ENCODE data around the gene PDGFC. TPM values are rescaled to one million over a fixed set of nuclear protein-coding genes. Genes with fewer than 3 reads are reported as not detected.

Gene PDGFC
- total and polyA plus RNA-seq, 2 of the 8 experiments (the other 6 are each of a cell fraction or from before 2014, with no cell fraction given), result 0.65 to 2.7 TPM

DNA sequence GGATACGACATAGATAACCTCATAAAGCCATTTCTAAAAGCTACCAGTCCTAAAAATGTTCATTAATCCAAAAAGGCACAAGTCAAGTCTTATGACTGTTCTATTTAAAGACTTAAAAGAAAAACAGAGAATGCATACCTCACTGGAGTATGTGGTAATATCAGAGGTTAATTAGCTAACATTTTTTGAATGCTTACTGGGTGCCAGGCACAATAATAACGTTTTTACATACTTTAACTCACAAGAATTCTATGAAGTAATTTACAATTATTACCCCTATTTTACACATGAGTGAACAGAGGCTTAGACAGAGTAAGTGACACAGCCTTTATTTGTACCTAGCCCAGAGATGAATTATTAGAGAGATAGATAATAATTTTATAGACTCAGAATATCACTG, 207.5 kb downstream of the PDGFC start (continued):
- TF ChIP-seq, protein P1, sequence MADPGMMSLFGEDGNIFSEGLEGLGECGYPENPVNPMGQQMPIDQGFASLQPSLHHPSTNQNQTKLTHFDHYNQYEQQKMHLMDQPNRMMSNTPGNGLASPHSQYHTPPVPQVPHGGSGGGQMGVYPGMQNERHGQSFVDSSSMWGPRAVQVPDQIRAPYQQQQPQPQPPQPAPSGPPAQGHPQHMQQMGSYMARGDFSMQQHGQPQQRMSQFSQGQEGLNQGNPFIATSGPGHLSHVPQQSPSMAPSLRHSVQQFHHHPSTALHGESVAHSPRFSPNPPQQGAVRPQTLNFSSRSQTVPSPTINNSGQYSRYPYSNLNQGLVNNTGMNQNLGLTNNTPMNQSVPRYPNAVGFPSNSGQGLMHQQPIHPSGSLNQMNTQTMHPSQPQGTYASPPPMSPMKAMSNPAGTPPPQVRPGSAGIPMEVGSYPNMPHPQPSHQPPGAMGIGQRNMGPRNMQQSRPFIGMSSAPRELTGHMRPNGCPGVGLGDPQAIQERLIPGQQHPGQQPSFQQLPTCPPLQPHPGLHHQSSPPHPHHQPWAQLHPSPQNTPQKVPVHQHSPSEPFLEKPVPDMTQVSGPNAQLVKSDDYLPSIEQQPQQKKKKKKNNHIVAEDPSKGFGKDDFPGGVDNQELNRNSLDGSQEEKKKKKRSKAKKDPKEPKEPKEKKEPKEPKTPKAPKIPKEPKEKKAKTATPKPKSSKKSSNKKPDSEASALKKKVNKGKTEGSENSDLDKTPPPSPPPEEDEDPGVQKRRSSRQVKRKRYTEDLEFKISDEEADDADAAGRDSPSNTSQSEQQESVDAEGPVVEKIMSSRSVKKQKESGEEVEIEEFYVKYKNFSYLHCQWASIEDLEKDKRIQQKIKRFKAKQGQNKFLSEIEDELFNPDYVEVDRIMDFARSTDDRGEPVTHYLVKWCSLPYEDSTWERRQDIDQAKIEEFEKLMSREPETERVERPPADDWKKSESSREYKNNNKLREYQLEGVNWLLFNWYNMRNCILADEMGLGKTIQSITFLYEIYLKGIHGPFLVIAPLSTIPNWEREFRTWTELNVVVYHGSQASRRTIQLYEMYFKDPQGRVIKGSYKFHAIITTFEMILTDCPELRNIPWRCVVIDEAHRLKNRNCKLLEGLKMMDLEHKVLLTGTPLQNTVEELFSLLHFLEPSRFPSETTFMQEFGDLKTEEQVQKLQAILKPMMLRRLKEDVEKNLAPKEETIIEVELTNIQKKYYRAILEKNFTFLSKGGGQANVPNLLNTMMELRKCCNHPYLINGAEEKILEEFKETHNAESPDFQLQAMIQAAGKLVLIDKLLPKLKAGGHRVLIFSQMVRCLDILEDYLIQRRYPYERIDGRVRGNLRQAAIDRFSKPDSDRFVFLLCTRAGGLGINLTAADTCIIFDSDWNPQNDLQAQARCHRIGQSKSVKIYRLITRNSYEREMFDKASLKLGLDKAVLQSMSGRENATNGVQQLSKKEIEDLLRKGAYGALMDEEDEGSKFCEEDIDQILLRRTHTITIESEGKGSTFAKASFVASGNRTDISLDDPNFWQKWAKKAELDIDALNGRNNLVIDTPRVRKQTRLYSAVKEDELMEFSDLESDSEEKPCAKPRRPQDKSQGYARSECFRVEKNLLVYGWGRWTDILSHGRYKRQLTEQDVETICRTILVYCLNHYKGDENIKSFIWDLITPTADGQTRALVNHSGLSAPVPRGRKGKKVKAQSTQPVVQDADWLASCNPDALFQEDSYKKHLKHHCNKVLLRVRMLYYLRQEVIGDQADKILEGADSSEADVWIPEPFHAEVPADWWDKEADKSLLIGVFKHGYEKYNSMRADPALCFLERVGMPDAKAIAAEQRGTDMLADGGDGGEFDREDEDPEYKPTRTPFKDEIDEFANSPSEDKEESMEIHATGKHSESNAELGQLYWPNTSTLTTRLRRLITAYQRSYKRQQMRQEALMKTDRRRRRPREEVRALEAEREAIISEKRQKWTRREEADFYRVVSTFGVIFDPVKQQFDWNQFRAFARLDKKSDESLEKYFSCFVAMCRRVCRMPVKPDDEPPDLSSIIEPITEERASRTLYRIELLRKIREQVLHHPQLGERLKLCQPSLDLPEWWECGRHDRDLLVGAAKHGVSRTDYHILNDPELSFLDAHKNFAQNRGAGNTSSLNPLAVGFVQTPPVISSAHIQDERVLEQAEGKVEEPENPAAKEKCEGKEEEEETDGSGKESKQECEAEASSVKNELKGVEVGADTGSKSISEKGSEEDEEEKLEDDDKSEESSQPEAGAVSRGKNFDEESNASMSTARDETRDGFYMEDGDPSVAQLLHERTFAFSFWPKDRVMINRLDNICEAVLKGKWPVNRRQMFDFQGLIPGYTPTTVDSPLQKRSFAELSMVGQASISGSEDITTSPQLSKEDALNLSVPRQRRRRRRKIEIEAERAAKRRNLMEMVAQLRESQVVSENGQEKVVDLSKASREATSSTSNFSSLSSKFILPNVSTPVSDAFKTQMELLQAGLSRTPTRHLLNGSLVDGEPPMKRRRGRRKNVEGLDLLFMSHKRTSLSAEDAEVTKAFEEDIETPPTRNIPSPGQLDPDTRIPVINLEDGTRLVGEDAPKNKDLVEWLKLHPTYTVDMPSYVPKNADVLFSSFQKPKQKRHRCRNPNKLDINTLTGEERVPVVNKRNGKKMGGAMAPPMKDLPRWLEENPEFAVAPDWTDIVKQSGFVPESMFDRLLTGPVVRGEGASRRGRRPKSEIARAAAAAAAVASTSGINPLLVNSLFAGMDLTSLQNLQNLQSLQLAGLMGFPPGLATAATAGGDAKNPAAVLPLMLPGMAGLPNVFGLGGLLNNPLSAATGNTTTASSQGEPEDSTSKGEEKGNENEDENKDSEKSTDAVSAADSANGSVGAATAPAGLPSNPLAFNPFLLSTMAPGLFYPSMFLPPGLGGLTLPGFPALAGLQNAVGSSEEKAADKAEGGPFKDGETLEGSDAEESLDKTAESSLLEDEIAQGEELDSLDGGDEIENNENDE (IDR thresholded peaks at IDR 0.05; ENCODE audit: insufficient replicate concordance, low read length), result no peak
- TF ChIP-seq CBX5 (IDR thresholded peaks at IDR 0.05; ENCODE audit: low read depth, low read length), result no peak
